ENCODE data around the gene BGN. TPM values are rescaled to one million over a fixed set of nuclear protein-coding genes. Genes with fewer than 3 reads are reported as not detected.

The BGN gene
- total RNA-seq, 2 experiments from 2014 or later = not detected

DNA sequence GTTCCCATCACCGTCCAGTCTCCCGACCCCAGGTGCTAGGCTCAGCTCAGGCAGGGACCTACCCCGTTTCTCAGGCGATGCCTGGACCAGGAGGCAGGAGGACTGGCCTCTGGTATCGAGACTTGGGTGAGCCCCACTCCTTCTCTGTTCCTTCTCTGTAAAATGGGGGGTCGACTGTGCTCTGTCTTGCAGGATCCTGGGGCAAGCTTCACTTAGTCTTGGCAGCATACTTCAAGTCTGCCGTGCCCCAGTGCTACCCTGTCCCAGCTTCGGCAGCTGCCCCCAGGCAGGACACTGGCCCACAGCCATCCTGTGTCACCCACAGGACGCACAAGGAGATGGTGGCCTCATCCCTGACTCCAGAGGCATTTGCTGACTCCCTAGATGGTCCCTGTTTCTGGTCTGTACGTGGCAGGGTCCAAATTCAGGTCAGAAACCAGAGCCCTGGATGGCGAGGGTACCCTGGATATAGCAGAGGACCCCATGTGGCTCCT lies 17.4 kb upstream of the BGN start:
- POLR2A ChIA-PET = no interaction called here
- CTCF ChIA-PET = no interaction called here

DNA sequence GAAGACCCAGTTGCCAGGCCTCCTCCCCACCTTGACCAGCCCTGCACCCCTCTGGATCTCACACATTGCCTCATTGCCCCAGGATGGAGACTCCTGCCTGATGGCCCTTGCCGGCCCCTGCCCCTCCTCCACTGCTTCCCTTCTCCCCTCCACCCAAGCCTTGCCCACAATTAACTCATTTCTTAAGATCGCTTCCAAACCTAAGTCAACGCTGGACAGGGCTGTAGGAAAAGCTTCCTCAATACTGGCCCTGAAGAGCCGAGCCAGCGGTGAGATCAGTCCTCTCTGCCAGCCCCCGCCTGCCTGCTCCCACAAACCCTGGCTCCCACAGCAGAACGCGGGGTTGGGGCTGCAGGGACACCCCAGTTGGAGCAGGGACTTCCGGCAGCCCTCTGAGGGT lies 16.9 kb upstream of the BGN start:
- ChIA-PET CTCF (no interaction called here), POLR2A (no interaction called here)

DNA sequence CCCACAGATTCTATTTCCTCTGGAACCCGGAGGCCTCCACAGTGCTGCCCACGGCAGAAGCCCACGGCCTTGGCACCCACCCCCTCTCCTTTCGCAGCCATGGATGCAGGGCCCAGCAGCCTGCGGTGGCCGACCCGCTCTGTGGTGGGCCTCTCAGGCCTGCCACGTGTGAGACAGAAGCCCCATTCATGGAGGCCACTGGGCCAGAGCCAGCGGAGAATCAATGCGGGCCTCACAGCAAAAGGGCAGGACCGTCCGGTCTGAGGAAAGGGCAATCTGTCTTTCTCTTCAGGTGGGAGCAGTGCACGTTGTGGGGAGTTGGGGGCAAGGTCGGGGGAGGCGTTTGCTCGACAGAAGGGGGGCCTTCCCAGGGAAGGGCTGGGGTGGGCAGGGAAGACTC lies 16.0 kb upstream of the BGN start:
- POLR2A ChIA-PET = no interaction called here
- CTCF ChIA-PET = no interaction called here

DNA sequence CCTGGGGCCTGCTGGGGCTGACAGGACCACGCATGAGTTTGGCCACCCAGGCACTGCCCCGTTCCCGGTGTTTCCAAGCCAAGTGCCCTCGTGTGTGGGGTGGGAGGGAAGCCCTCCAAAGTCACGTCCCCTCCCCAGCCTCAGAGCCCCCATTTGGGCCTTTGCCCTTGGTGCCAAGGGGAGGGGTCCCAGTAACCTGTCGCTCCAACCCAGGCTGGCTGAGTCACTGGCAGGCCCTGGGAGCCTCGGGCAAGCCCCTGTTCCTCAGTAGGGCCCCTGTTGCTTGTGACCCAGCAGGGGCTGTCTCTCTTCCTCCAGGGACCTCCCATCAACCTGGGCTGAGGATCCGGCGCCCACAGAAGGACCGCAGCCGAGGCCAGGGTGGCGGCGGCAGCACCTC lies 13.7 kb upstream of the BGN start:
- ChIA-PET CTCF (no interaction called here), POLR2A (no interaction called here)

DNA sequence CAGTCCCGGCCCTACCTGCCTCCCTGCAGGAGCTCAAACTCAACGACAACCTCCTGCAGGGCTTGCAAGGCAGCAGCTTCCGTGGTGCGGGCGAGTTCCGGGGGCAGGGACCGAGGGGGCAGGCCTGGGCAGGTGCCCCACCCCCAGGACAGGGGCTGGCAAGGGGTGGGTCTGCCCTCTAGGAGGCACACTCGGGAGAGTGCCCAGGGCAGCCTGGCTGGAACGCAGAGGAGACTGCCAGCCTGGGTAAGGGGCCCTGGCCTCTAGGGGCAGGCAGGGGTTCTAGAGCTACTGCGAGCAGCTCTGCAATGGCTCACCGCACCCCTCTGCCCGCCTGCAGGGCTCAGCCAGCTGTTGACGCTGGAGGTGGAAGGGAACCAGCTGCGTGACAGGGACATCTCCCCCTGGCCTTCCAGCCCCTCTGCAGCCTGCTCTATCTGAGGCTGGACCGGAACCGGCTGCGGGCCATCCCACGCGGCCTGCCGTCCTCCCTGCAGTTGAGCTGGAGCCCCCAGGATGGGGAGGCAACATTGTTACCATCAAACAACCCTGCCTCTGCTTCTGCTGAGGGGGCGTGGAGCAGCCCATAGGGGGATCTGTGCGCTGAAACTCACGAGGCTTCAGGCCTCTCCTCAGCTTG lies 12.3 kb upstream of the BGN start:
- CTCF ChIA-PET = no interaction called here

DNA sequence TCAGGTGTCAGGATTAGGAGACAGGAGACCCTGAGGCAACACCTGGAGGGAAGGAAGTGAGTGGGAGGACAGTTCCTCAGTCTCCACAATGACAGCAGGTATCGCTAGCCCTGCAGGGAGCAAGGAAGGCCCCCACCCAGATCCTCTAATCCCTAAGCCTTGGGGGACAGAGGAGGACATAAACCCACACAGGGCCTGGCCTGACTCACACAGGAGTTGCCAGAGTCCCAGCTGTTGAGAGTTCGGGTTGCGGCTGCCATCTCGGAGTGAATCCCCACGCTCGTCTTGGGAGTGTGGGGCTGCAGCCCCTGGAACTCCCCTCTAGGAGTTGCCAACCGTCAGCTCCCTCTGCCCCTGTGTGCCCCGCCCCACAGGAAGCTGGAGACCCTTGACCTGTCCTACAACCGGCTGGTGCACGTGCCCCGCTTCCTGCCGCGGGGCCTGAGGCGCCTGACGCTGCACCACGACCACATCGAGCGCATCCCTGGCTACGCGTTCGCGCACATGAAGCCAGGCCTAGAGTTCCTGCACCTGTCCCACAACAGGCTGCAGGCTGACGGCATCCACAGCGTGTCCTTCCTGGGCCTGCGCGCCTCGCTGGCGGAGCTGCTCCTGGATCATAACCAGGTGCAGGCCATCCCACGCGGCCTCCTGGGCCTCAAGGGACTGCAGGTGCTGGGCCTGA lies 9.2 kb upstream of the BGN start:
- CTCF ChIA-PET = no interaction called here
- POLR2A ChIA-PET = no interaction called here

More for the DNA sequence above, 12.3 kb upstream of the BGN start:
- POLR2A ChIA-PET = no interaction called here

DNA sequence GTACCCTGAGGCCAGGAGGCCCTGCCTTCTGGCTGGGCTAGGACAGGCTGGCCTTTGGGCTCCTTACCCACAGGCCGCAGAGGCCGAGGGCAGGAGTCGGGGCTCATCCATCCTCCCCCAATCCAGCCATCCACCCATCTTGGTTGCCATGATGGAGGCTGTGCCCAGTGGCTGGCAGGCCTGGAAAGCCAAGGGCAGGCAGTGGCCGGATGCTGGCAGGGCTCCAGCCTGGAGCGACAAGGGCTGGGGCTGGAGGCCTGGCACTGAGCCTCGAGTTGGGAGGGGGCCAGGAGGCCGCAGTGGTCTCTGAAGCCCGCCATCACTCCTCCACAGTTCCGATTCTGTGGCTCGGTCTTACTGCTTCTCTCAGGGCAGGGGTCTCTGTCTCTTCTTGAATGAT lies 8.6 kb upstream of the BGN start:
- CTCF ChIA-PET = no interaction called here
- POLR2A ChIA-PET = no interaction called here

DNA sequence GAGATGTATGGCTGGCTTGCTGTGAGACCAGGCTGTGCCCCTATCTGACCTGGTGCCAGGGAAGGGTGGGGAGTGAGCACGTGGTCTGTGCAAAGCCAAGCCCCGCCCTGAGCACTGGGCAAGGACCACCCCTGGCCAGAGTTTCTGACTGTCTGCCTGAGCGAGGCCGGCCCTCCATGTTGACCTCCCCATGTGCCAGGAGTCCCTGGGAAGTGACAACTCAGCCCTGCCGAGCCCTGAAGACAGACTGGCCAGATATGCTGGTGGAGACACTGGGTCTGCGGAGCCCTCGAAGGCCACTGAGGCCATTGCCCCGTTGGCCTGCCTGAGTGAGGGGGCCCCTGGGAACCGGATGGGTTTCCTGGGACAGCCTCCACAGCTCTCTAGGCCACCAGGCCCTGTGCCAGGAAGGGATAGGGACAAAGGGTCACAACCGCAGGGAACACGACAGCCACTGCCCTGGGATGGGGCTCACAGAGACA lies 7.1 kb upstream of the BGN start:
- ChIA-PET CTCF (no interaction called here), POLR2A (no interaction called here)

DNA sequence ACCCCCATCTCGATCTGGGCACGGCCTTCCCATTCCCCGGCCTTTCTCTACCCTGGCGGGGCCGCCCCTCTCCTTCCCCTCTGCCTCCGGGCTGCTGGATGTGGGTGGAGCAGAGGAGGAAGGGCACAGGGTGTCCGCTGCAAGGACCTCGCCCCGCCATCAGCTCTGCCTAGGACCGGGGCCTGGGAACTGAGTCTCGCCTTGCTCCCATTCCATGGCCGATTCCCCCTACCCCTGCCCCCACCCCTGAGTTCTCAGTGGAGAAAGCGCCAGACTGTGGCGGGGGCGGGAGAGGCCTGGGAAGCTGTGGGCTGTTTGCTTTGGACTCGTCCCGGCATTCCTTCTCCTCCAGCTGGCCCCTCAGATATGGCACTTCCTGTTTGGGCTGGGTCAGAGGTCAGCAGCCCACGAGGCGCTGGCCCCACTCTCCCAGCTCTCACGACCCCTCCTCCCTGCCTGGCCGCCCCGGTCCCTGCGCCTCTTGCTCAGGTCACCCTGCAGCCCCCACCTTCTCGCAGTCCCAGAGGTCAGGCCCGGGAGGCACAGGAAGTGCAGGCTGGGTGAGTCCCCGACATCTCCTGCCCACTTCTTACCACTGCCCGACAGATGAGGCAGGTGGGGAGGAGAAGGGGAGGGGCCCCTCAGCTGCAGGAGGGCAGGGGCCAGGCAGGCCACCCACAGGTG lies 6.4 kb upstream of the BGN start:
- ChIA-PET CTCF (no interaction called here), POLR2A (no interaction called here)

DNA sequence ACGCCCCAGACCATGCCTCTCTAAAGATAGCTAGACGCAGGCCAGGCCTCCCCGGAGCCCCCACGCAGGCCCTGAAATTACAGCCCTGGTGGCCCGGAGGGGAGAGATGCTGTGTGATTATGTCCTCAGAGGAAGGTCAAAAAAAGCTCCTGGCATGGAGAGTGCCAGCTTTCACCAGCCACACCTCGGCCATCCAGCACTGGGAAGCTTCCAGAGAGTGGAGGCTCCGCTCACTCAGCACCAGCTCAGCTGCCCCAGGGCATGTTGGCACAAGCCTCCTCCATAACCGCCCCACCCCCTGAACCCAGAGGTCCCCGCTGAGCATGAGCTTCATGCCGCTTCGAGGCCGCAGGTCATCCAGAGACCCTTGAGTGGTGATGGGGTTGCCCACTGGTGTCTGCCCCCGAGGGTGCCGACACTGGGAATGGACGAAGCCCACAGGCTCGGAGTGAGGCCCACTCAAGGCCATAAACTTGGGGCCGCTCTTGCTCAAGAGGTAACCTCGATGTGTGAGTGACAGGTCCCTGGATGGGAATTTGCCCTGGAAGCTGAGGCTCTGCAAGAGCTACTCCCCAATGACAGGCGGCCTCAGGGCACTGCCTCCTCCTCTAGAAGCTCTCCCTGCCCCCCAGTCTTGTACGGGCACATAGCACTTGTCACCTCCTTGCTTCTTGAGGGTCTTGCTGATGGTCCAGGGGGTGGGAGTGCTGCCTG lies 4.4 kb upstream of the BGN start:
- CTCF ChIA-PET = interaction anchor here (1.0 kb wide), 1 partner anchor 19 kb away, joined by 3 read pairs; no protein-coding TSS in a partner anchor
- POLR2A ChIA-PET = no interaction called here

DNA sequence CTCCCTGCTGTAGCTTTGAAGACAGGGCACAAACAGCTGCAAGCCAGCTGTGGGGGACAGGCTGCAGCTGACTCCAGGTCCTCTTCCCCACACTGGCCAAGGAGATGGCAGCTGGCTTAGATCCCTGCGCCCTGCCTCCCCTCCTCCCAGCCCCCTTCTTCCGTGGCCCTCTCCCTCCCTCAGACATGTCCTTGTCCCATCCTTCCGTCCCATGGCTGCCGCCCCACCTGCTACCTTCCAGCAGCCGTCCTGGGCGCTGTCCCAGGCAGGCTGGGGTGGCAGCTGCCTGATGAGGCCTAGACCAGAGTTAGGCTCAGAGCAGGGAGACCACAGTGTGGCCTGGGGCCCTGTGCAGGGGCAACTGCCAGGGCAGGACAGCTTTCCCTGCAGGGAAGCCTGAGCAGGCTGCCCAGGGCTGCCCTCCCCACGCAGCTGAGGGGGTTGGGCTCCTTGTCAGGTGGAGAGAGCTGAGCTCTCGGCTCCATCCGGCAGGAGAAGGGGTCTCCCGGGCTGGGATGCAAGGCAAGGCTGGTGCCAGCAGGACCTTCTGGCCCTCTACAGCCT lies 3.3 kb upstream of the BGN start:
- POLR2A ChIA-PET = no interaction called here
- CTCF ChIA-PET = no interaction called here

DNA sequence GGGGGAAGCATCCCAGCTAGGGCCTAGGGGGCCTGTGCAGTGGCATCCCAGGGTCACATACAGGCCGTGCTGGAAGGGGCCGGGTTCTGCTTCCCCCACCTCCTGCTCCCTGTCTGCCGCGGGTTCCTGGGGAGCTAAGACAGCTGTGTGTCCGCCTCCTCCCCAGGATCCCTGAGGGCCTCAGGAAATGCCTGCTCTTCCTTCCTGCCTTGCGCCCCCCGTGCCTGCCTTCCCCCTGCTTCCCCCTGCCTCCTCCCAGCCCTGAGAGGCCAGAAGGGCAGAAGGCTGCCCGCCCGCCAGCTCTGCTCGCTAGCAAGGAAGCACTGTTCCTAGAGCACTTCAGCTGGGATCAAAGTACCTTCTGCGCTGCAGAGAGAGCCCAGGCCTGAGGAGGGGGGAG lies 2.9 kb upstream of the BGN start:
- ChIA-PET CTCF (no interaction called here), POLR2A (no interaction called here)

DNA sequence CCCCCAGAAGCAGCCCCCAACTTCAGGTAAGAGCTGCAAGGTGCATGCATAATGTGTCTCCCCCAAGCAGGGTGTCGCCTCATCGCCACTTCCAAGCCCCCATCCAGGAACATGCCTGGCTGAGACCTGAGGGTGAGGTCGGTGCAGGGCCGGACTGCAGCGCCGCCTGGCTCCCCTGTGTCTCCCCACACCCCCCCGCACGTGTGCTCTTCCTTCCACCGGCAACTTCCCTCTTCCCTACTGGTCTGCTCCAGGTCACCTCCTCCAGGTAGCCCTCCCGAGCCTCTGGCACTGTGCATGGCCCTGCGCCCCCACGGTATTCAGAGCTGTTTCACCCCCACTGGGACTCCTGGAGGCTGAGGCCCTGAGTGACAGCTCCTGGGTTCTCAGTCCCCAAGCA lies 2.2 kb upstream of the BGN start:
- POLR2A ChIA-PET = no interaction called here
- CTCF ChIA-PET = no interaction called here

DNA sequence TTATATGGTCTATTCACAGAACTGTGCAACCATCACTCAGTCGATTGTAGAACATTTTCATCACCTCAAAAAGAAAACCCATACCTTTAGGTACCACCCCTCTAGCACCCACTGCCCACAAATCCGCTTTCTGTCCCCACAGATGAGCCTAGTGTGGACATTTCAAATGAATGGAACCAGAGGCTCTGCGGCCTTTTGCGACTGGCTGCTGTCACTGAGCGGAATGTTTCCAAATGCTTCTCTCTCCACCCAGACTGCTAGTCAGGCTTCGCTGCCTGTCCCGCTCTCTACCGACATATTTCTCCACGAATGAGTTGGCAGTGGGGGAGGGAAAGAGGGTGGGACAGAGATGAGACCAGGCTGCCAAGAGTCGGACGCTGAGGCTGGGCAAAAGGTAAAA lies 1.7 kb upstream of the BGN start:
- CTCF ChIA-PET = no interaction called here
- POLR2A ChIA-PET = no interaction called here

DNA sequence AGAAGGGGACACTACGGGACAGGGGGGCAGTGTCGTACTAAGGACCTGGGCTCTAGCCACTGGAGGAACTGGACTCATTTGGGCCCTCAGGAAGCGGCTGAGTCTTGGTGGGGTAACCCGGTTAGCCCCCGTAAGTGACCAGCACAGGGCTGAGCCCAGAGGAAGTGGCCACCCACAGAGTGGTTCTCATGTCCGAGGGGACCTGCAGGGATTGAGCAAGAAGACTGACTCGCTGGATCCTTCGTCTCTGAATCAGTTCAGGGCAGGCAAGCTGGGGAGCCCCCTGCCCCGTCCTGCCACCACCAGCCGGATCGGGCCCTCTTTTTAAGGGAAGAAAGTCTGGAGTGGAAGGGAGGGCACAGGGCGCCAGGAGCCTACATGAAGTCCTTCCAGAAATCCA lies 719 bp upstream of the BGN start:
- ChIA-PET CTCF (no interaction called here), POLR2A (no interaction called here)

DNA sequence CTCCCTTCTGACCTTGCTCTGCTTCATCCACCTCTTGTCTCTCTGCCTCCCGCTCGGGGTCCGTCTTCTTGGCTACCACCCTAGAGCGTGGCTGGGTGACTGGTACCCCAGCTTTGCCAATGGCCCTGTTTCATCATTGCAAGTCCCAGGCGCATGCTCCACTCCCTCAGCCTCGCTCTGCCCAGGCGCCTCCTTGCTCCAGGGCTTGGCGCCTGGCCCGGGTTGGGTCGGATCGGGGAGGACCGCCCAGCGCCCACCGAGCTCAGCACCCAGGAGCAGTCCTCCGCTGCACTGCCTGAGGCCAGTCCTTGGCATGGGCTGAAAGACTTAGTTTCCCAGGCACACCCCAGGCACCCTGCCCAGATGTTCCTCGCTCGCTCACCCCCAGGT lies 577 bp downstream of the BGN start:
- POLR2A ChIA-PET = no interaction called here
- CTCF ChIA-PET = no interaction called here

DNA sequence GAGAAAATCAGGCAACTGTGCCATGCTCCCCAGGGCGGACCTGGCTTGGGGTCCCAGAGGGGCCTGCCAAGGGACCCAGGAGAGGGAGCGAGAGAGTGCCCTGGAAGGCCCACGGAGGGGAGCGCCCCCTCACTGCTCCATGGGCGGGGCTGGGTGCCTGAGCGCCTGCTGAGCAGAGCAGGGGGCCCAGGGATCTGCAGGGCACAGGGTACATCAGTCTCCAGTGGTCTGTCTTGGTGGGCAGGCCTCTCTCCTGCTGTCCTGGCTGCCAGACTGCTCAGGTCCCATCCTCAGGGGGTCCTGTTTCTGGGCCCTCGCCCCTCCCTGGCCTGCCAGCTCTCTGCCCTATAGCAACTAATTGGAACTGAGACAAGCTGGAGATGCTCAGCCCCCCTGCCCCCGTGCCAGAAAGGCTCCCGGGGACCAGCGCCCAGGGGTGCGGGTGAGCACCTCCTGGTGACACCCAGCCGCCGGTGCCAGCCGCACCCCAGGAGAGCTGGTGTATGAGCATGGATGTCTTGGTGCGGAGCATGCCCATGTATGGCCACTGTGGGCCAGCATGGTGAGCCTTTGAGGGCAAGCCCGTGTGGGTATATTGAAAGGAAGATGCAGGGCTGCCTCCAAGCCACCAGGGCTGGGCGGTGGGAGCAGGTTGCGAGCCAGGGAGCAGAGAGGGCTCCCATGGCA lies 1.3 kb downstream of the BGN start:
- ChIA-PET POLR2A (no interaction called here), CTCF (no interaction called here)

DNA sequence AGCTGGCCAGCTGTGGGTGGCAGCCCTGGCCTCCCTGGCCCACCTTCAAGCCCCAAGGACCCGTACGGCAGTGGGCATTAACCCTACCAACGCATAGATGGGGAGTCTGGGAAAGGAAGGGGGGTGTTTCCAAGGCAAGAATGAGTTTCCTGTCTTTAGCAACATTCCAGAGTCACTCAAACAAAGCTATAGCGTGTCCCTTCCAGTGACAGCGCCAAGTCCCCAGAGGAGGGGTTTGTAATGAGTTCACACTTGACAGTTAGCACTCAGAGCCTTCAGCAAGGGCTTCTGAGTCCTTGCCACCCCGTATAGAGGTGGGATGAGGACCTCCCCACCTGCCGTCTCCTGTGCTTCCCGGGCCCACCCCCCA lies 1.8 kb downstream of the BGN start:
- POLR2A ChIA-PET = no interaction called here
- CTCF ChIA-PET = no interaction called here

DNA sequence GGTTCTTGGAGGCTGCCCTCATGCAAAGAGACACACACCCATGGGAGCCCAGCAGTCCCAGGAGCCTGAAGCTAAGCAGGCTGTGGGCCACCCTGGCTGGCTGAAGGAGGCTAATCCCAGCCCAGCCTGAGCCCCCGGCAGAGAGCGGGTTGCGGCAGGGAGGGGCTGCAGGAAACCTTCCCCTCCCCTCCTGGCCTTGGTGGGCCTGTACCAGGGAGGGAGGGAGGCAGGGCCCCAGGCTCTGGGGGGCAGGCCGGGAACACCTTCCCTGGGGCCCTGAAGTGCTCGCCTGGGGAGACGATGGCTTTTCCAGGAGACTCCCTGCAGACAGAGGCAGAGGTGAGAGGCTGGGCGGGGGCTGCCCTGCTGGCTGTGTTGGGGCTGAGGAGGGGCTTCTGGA lies 3.7 kb downstream of the BGN start:
- POLR2A ChIA-PET = no interaction called here
- CTCF ChIA-PET = interaction anchor here (1.0 kb wide), 1 partner anchor 41 kb away, joined by 3 read pairs; no protein-coding TSS in a partner anchor

DNA sequence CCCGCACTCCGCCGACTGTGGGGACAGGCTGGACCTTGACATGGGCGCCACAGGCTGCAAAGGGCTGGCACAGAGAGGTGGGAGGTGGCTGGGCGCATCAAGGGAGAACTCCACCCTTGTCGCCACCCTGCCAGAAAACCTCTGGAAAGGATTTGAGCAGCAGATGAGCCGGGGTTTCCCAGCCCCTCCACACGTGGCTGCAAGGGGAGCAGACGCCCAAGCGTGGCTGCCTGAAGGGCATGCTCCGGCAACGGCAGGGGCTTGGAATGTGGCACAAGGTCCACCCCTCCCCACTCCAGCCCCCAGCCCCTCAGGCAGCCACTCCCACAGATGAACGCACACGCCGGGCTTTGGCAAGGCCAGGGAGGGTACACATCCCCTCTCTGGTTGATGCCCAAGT lies 4.6 kb downstream of the BGN start:
- ChIA-PET CTCF (no interaction called here), POLR2A (no interaction called here)
